DND-41 (cell line): Measurements from ENCODE around the gene KAZN.

Experiments
- ATAC-seq: fragments of 200-7000 bp; cut with Tn5 transposase; 3 replicates; pipeline ENCODE4 v1.9.1; 2021; ENCODE audit warnings: low read depth; ENCODE audit not compliant: insufficient read depth
- DNase-seq: peaks from one replicate; pipeline ENCODE4 v3.0.0-alpha.2; 2020
- H2AFZ ChIP-seq: 2 replicates; pipeline ENCODE4 v1.6.0; 2012; ENCODE audit warnings: low read depth, low read length
- H3K27ac ChIP-seq: 2 replicates; pipeline ENCODE4 v1.5.1; 2012; ENCODE audit warnings: low read length, inconsistent platforms
- H3K27me3 ChIP-seq: fragments of 200-600 bp; sonication (generic); 2 replicates; pipeline ENCODE4 v1.6.0; 2012; ENCODE audit warnings: low read length, mild to moderate bottlenecking, inconsistent platforms; ENCODE audit not compliant: insufficient read depth, poor library complexity
- H3K36me3 ChIP-seq: 2 replicates; pipeline ENCODE4 v1.5.1; 2012; ENCODE audit warnings: low read length, inconsistent platforms; ENCODE audit not compliant: insufficient read depth
- H3K4me1 ChIP-seq: 2 replicates; pipeline ENCODE4 v1.5.1; 2012; ENCODE audit warnings: mild to moderate bottlenecking, low read length; ENCODE audit not compliant: insufficient read depth
- H3K4me2 ChIP-seq: 2 replicates; pipeline ENCODE4 v1.6.0; 2012; ENCODE audit warnings: mild to moderate bottlenecking, moderate library complexity, low read length, inconsistent platforms; ENCODE audit not compliant: insufficient read depth
- H3K4me3 ChIP-seq, 2 experiments: fragments of 200-600 bp in 1 of 2; shearing (Covaris generic) in 1 of 2; 2 replicates each; pipeline ENCODE4 v1.5.1; 2012 to 2016; ENCODE audit warnings: inconsistent platforms in 2 of 2, low read length in 2 of 2, mild to moderate bottlenecking in 2 of 2, low read depth in 1 of 2, moderate library complexity in 1 of 2
- H3K79me2 ChIP-seq: 2 replicates; pipeline ENCODE4 v1.6.0; 2012; ENCODE audit warnings: low read length, inconsistent platforms; ENCODE audit not compliant: insufficient read depth
- H3K9ac ChIP-seq: 2 replicates; pipeline ENCODE4 v1.6.0; 2012; ENCODE audit warnings: low read depth, mild to moderate bottlenecking, inconsistent platforms, low read length, moderate library complexity
- H3K9me3 ChIP-seq: 2 replicates; pipeline ENCODE4 v1.5.1; 2012; ENCODE audit warnings: low read length, moderate library complexity, mild to moderate bottlenecking, inconsistent platforms; ENCODE audit not compliant: insufficient read depth, severe bottlenecking
- H4K20me1 ChIP-seq: 2 replicates; pipeline ENCODE4 v1.6.0; 2012; ENCODE audit warnings: low read length; ENCODE audit not compliant: insufficient read depth
- EZH2 ChIP-seq: IDR thresholded peaks from 3 replicates; pipeline ENCODE4 v1.6.1; 2012; ENCODE audit warnings: borderline replicate concordance, low read depth, mild to moderate bottlenecking, moderate library complexity, low read length, inconsistent platforms; ENCODE audit not compliant: severe bottlenecking
- TF ChIP-seq, protein P1 (sequence below): IDR thresholded peaks from 2 replicates; pipeline ENCODE4 v1.5.1; 2012; ENCODE audit warnings: borderline replicate concordance, low read length, moderate library complexity, mild to moderate bottlenecking; ENCODE audit not compliant: poor library complexity, severe bottlenecking; ENCODE audit errors: extremely low read depth

The KAZN gene

DNA sequence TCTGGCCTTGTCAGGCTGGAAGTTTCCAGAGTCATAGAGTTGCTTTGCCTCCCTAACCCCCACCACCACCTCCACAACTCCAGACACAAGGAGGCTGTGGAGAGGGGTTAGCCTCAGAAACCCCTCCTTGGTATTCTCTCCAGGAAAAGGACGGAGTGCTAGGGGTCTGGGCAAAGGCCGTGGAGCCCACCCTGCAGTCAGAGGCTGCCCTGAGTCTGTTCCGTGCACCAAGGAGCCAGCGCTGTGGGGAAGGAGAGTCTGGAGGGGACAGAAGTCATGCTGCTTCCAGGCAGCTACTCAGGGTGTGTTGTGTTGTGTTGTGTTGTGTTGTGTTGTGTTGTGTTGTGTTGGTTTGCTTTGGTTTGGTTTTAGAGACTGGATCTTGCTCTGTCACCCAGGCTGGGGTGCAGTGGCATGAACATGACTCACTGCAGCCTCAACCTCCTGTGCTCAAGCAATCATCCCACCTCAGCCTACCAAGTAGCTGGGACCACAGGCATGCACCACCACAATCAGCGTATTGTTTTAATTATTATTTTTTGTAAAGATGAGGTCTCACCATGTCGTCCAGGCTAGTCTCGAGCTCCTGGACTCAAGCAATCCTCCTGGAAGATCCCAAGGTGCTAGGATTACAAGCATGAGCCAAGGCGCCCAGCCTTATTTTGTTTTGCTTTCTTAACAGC, 432.9 kb downstream of the KAZN start:
- Histone ChIP-seq H3K4me3 (no peak overlapping the region), H3K27ac (no peak overlapping the region), H3K9me3 (no peaks in the 10 kb centered on the region), H3K9ac (no peak overlapping the region), H2AFZ (no peak overlapping the region), H3K27me3 (no peaks in the 10 kb centered on the region), H3K36me3 (peaks cover 6% of the 10 kb centered on the region; the same call in 1 of the 2 replicates), H3K4me2 (no peak overlapping the region), H4K20me1 (peaks cover 37% of the 10 kb centered on the region), H3K4me1 (peaks cover 12% of the 10 kb centered on the region), H3K79me2 (peaks cover 2% of the 10 kb centered on the region; the same call in 1 of the 2 replicates)
- no peak for DNase-seq
- no peak for ATAC-seq
- no peak for TF ChIP-seq EZH2
- TF ChIP-seq, protein P1, sequence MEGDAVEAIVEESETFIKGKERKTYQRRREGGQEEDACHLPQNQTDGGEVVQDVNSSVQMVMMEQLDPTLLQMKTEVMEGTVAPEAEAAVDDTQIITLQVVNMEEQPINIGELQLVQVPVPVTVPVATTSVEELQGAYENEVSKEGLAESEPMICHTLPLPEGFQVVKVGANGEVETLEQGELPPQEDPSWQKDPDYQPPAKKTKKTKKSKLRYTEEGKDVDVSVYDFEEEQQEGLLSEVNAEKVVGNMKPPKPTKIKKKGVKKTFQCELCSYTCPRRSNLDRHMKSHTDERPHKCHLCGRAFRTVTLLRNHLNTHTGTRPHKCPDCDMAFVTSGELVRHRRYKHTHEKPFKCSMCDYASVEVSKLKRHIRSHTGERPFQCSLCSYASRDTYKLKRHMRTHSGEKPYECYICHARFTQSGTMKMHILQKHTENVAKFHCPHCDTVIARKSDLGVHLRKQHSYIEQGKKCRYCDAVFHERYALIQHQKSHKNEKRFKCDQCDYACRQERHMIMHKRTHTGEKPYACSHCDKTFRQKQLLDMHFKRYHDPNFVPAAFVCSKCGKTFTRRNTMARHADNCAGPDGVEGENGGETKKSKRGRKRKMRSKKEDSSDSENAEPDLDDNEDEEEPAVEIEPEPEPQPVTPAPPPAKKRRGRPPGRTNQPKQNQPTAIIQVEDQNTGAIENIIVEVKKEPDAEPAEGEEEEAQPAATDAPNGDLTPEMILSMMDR, result no peak

DNA sequence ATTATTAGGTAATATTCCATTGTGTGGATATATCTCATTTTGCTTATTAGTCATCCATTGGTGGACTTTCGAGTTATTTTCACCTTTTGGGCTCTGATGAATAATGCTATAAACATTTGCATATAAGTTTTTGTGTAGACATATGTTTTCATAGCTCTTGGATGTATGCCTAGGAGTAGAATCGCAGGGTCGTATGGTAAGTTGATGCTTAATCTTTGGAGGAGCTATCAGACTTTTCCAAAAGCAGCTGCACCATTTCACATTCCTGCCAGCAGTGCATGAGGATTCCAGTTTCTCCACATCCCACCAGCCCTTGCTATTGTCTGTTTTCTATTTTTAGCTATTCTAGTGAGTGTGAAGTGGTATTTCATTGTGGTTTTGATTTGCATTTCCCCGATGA, 434.8 kb downstream of the KAZN start:
- no peak for TF ChIP-seq EZH2
- TF ChIP-seq, protein P1, result no peak
- H3K4me3 ChIP-seq, result no peak overlapping the region
- H2AFZ ChIP-seq, result no peak overlapping the region
- H3K4me1 ChIP-seq, result peaks cover 12% of the 10 kb centered on the region
- peaks cover 8% of the 10 kb centered on the region for H3K36me3 ChIP-seq
- no peaks in the 10 kb centered on the region for H3K9me3 ChIP-seq
- H3K79me2 ChIP-seq, result no peaks in the 10 kb centered on the region; the same call in 1 of the 2 replicates
- ATAC-seq (no peak), DNase-seq (no peak)
- H3K4me2 ChIP-seq, result no peak overlapping the region
- H4K20me1 ChIP-seq, result peaks cover 25% of the 10 kb centered on the region
- H3K27me3 ChIP-seq, result no peaks in the 10 kb centered on the region
- H3K27ac ChIP-seq, result no peak overlapping the region
- no peak overlapping the region for H3K9ac ChIP-seq

DNA sequence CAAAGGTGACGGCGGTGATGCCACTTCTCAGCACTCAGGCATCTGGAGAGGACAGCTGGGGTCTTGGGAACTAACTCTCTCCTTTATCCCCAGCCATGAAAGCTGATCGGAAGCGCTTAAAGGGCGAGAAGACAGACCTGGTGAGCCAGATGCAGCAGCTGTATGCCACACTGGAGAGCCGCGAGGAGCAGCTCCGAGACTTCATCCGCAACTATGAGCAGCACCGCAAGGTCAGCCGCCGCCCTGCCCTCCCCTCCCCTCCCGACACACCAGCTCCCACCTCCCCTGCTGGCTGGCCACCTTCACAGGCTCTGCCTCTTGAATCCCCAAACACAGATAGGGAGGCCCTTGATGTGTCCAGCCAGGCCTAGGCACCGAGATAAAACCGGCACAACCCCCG, 436.2 kb downstream of the KAZN start:
- Histone ChIP-seq H3K36me3 (peaks cover 13% of the 10 kb centered on the region), H4K20me1 (peaks cover 14% of the 10 kb centered on the region; the same call in 1 of the 2 replicates), H3K4me3 (no peak overlapping the region), H3K4me1 (peaks cover 12% of the 10 kb centered on the region), H3K27me3 (no peaks in the 10 kb centered on the region), H3K27ac (no peak overlapping the region), H3K9me3 (no peaks in the 10 kb centered on the region), H3K79me2 (no peaks in the 10 kb centered on the region; the same call in 1 of the 2 replicates), H3K4me2 (no peak overlapping the region), H3K9ac (no peak overlapping the region), H2AFZ (no peak overlapping the region)
- DNase-seq (no peak), ATAC-seq (no peak)
- no peak for TF ChIP-seq EZH2

DNA sequence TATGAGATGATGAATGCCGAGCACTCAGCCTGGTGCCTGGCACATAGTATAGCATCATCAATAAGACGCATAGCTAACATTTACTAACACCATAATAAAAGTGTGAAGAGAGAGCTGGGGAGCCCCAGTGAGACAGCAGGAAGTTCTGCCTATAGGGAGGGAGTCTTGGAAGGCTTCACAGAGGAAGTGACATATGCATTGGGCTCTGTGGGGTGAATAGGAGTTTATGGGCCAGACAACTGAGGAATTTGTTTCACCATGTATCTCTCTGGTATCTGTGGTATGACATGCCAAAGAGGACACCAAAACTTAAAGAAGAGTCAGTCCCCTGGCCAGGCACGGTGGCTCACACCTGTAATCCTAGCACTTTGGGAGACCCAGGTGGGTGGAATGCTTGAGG, 436.8 kb downstream of the KAZN start:
- no peak for TF ChIP-seq EZH2
- TF ChIP-seq, protein P1, result no peak
- no peaks in the 10 kb centered on the region for H3K9me3 ChIP-seq
- H4K20me1 ChIP-seq, result peaks cover 11% of the 10 kb centered on the region; the same call in 1 of the 2 replicates

More for the DNA sequence above, 436.8 kb downstream of the KAZN start:
- Histone ChIP-seq H3K79me2 (no peaks in the 10 kb centered on the region; the same call in 1 of the 2 replicates), H3K27me3 (no peaks in the 10 kb centered on the region), H3K9ac (no peak overlapping the region), H3K4me2 (no peak overlapping the region), H3K27ac (no peak overlapping the region), H3K4me3 (no peak overlapping the region), H3K36me3 (peaks cover 13% of the 10 kb centered on the region), H3K4me1 (peaks cover 15% of the 10 kb centered on the region), H2AFZ (no peak overlapping the region)
- DNase-seq (no peak), ATAC-seq (no peak)
